CD4-positive, alpha-beta T cell (primary cell): ENCODE results near the gene PPP4R3C. TPM values are rescaled to one million over a fixed set of nuclear protein-coding genes. Genes with fewer than 3 reads are reported as not detected.
"Not testable (repeated sequence)": the region's sequence is repeated elsewhere in the genome, so short reads cannot be mapped to it uniquely, and the experiment has no call there.

Experiments used
- ATAC-seq: fragments of 200-7000 bp; cut with Tn5 transposase; one replicate; pipeline ENCODE4 v1.10.0; 2022; ENCODE audit warnings: mild to moderate bottlenecking; ENCODE audit not compliant: poor library complexity
- CTCF ChIA-PET: fragments of 350-600 bp; sonication (Branson Sonifier 250); formaldehyde crosslinking; loops from one replicate; lab custom pipeline; 2021; ENCODE audit warnings: antibody characterized with exemption, inconsistent platforms; lab: Charles Lee
- POLR2A ChIA-PET: fragments of 350-600 bp; sonication (Branson Sonifier 250); formaldehyde crosslinking; loops from one replicate; lab custom pipeline; 2021; ENCODE audit warnings: antibody characterized with exemption, inconsistent platforms; lab: Charles Lee
- DNase-seq, 14 experiments: peaks; one replicate each; pipeline ENCODE4 v3.0.0-alpha.2; 2013 to 2020; ENCODE audit warnings: mixed read lengths in 2 of 14
- H3K27ac ChIP-seq, 2 donors: one replicate each; pipeline versions ENCODE4 v1.5.1 to v1.7.0; 2013; ENCODE audit warnings: low read length in 2 of 2, low read depth in 1 of 2, mild to moderate bottlenecking in 1 of 2
- H3K27me3 ChIP-seq, 2 experiments: 1 replicate in 1 of 2; 2 replicates in 1 of 2; pipeline versions ENCODE4 v1.6.1 to v1.7.0; 2013; ENCODE audit warnings: low read length in 2 of 2, control low read depth in 1 of 2, mild to moderate bottlenecking in 1 of 2, moderate library complexity in 1 of 2; ENCODE audit not compliant: insufficient read depth in 2 of 2, control insufficient read depth in 1 of 2
- H3K36me3 ChIP-seq: one replicate; pipeline ENCODE4 v1.6.1; 2013; ENCODE audit warnings: low read length, control low read depth; ENCODE audit not compliant: insufficient read depth
- H3K4me1 ChIP-seq: one replicate; pipeline ENCODE4 v1.6.1; 2013; ENCODE audit warnings: low read length, control low read depth; ENCODE audit not compliant: insufficient read depth
- H3K4me3 ChIP-seq: one replicate; pipeline ENCODE4 v1.5.1; 2013; ENCODE audit warnings: mild to moderate bottlenecking, low read length, moderate library complexity
- H3K9me3 ChIP-seq, 2 experiments: 1 replicate in 1 of 2; 2 replicates in 1 of 2; pipeline versions ENCODE4 v1.6.1 to v1.7.0; 2013; ENCODE audit warnings: low read length in 2 of 2, mild to moderate bottlenecking in 2 of 2, control low read depth in 1 of 2, moderate library complexity in 1 of 2; ENCODE audit not compliant: control insufficient read depth in 1 of 2, insufficient read depth in 1 of 2
- H3K27ac Mint-ChIP-seq: one replicate; pipeline ENCODE4 v1.8.0; 2020; ENCODE audit warnings: mixed read lengths
- H3K27me3 Mint-ChIP-seq: one replicate; pipeline ENCODE4 v1.8.0; 2021; ENCODE audit warnings: mixed read lengths
- H3K36me3 Mint-ChIP-seq: one replicate; pipeline ENCODE4 v1.8.0; 2021; ENCODE audit warnings: low read depth, mixed read lengths
- H3K4me1 Mint-ChIP-seq: one replicate; pipeline ENCODE4 v1.8.0; 2021; ENCODE audit warnings: low read depth, mixed read lengths
- H3K4me3 Mint-ChIP-seq: one replicate; pipeline ENCODE4 v1.8.0; 2020; ENCODE audit warnings: mild to moderate bottlenecking, mixed read lengths
- H3K9me3 Mint-ChIP-seq: one replicate; pipeline ENCODE4 v1.8.0; 2020; ENCODE audit warnings: mixed read lengths
- intact Hi-C, 2 experiments: fragments of 100-400 bp; cut with DNase I in 1 of 2; cut with micrococcal nuclease in 1 of 2; formaldehyde crosslinking; loops; one replicate each; pipeline versions ENCODE4 v1.15.1 to v1.9.0; 2023 to 2025; cut with DNase I, micrococcal nuclease
- total RNA-seq, 174 experiments: library from RNA in 2 of 174; stranded (reverse) in 2 of 174; gene quantifications; one replicate each; pipeline ENCODE4 v1.2.3 and lab custom pipeline; 2021 to 2026
- TF ChIP-seq, protein P1 (sequence below): fragments of 200-600 bp; IDR thresholded peaks from one replicate; pipeline ENCODE4 v1.8.0; 2022; ENCODE audit warnings: antibody characterized with exemption, mild to moderate bottlenecking

PPP4R3C gene
- total RNA-seq, 2 experiments from 2014 or later = not detected

DNA sequence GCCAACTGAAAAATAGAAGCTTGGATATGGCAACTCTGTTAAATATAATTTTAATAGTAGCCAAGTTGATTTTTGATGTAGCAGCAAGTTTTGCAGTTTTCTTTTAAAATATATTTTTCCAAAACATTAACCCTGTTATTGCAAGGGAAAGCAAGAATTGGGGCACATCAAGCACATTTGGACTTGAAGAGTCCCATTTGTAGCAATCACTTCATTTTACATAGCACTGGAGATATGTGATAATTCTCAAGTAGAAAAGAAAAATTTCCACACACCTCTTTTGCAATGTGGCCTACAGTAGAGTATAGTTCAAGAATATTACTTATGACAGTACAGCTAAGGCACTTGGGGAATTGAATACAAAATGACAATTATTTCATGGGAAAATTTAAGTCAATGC lies 1.9 kb upstream of the PPP4R3C start:
- Histone ChIP-seq H3K27me3 (no peaks in the 10 kb centered on the region), H3K36me3 (no peaks in the 10 kb centered on the region), H3K4me3 (no peak overlapping the region), H3K4me1 (no peaks in the 10 kb centered on the region), H3K27ac (no peak overlapping the region), H3K9me3 (peaks cover 0 to 8% of the 10 kb centered on the region in 2 experiments)
- no peaks in the 10 kb centered on the region for H3K9me3 Mint-ChIP-seq
- H3K4me3 Mint-ChIP-seq = no peak overlapping the region
- intact Hi-C loops = no loop called here
- no peak overlapping the region for H3K27ac Mint-ChIP-seq
- no peak for DNase-seq
- ChIA-PET POLR2A (no interaction called here), CTCF (no interaction called here)
- H3K4me1 Mint-ChIP-seq = no peaks in the 10 kb centered on the region
- ATAC-seq = no peak
- no peaks in the 10 kb centered on the region for H3K36me3 Mint-ChIP-seq
- TF ChIP-seq, protein P1, sequence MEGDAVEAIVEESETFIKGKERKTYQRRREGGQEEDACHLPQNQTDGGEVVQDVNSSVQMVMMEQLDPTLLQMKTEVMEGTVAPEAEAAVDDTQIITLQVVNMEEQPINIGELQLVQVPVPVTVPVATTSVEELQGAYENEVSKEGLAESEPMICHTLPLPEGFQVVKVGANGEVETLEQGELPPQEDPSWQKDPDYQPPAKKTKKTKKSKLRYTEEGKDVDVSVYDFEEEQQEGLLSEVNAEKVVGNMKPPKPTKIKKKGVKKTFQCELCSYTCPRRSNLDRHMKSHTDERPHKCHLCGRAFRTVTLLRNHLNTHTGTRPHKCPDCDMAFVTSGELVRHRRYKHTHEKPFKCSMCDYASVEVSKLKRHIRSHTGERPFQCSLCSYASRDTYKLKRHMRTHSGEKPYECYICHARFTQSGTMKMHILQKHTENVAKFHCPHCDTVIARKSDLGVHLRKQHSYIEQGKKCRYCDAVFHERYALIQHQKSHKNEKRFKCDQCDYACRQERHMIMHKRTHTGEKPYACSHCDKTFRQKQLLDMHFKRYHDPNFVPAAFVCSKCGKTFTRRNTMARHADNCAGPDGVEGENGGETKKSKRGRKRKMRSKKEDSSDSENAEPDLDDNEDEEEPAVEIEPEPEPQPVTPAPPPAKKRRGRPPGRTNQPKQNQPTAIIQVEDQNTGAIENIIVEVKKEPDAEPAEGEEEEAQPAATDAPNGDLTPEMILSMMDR = no peak
- no peaks in the 10 kb centered on the region for H3K27me3 Mint-ChIP-seq

DNA sequence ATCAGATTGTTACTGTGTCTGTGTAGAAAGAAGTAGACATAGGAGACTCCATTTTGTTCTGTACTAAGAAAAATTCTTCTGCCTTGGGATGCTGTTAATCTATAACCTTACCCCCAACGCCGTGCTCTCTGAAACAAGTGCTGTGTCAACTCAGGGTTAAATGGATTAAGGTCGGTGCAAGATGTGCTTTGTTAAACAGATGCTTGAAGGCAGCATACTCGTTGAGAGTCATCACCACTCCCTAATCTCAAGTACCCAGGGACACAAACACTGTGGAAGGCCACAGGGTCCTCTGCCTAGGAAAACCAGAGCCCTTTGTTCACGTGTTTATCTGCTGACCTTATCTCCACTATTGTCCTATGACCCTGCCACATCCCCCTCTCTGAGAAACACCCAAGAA lies 4.0 kb downstream of the PPP4R3C start:
- H3K27me3 Mint-ChIP-seq, H3K27ac Mint-ChIP-seq, H3K4me3 Mint-ChIP-seq, H3K4me3 ChIP-seq, H3K9me3 Mint-ChIP-seq, H3K36me3 Mint-ChIP-seq, H3K4me1 ChIP-seq, intact Hi-C loops, H3K27me3 ChIP-seq, CTCF ChIA-PET, ATAC-seq, DNase-seq, POLR2A ChIA-PET, H3K4me1 Mint-ChIP-seq, H3K27ac ChIP-seq, H3K36me3 ChIP-seq: not testable (repeated sequence)
- H3K9me3 ChIP-seq = peaks cover 0 to 21% of the 10 kb centered on the region in 2 experiments

DNA sequence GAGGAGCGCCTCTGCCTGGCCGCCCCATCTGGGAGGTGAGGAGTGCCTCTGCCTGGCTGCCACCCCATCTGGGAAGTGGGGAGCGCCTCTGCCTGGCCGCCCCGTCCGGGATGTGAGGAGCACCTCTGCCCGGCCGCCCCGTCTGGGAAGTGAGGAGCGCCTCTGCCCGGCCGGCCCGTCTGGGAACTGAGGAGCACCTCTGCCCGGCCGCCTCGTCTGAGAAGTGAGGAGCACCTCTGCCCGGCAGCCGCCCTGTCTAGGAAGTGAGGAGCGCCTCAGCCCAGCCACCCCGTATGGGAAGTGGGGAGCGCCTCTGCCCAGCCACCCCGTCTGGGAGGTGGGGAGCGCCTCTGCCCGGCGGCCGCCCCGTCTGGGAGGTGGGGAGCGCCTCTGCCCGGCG lies 4.6 kb downstream of the PPP4R3C start:
- ATAC-seq, H3K27ac Mint-ChIP-seq, H3K4me1 ChIP-seq, POLR2A ChIA-PET, H3K27ac ChIP-seq, CTCF ChIA-PET, H3K27me3 ChIP-seq, H3K4me3 ChIP-seq, H3K4me1 Mint-ChIP-seq, H3K9me3 Mint-ChIP-seq, H3K36me3 ChIP-seq, H3K4me3 Mint-ChIP-seq, H3K27me3 Mint-ChIP-seq, intact Hi-C loops, DNase-seq, H3K36me3 Mint-ChIP-seq: not testable (repeated sequence)
- peaks cover 0 to 20% of the 10 kb centered on the region in 2 experiments for H3K9me3 ChIP-seq

DNA sequence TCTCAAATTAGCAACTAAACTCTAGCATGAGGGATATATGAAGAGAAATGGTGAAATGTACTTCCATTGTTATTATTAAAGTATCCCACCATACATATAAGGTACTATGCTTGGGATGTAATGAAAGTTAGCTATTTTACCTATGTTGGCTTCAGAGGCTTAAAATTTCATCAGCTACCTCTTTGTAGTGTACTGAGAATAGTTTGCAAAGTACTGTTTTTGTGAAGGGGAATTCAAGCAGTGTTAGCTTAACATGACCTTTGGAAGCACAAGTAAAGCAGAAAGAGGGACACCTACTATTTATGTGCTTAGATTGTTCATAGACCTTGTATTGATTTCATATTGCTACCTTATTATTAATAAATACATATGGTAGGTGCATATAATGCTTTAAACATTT lies 11.8 kb downstream of the PPP4R3C start:
- Histone ChIP-seq H3K27me3 (no peaks in the 10 kb centered on the region), H3K4me3 (no peak overlapping the region), H3K9me3 (peaks cover 0 to 3% of the 10 kb centered on the region in 2 experiments), H3K36me3 (no peaks in the 10 kb centered on the region), H3K4me1 (no peaks in the 10 kb centered on the region), H3K27ac (no peak overlapping the region)
- peaks cover 5% of the 10 kb centered on the region for H3K9me3 Mint-ChIP-seq
- no peaks in the 10 kb centered on the region for H3K36me3 Mint-ChIP-seq
- no peak overlapping the region for H3K4me3 Mint-ChIP-seq
- no peaks in the 10 kb centered on the region for H3K4me1 Mint-ChIP-seq
- ChIA-PET POLR2A (no interaction called here), CTCF (no interaction called here)
- TF ChIP-seq, protein P1 = no peak
- ATAC-seq (no peak), DNase-seq (no peak)
- no peaks in the 10 kb centered on the region for H3K27me3 Mint-ChIP-seq
- no peak overlapping the region for H3K27ac Mint-ChIP-seq
- intact Hi-C loops = no loop called here
